A549 (cell line): Measurements from ENCODE around the gene SYCN. TPM values are rescaled to one million over a fixed set of nuclear protein-coding genes. Genes with fewer than 3 reads are reported as not detected.

Experiments used
- ATAC-seq, 2 experiments: fragments of 200-7000 bp in 1 of 2; fragments of >200 bp in 1 of 2; cut with Nextera tagmentation in 1 of 2; cut with Tn5 transposase in 1 of 2; 3 replicates each; pipeline versions ENCODE4 v1.8.0 to v1.9.1; 2018 to 2020; ENCODE audit warnings: mild to moderate bottlenecking in 1 of 2, moderate library complexity in 1 of 2
- CTCF ChIA-PET: fragments of 300-600 bp; sonication (Branson Sonifier 250); formaldehyde crosslinking; extraction: SDS; loops from one replicate; lab custom pipeline; 2021; ENCODE audit warnings: antibody characterized with exemption, inconsistent platforms; lab: Yijun Ruan, JAX
- POLR2A ChIA-PET: fragments of 350-600 bp; formaldehyde crosslinking; extraction: SDS; loops from one replicate; lab custom pipeline; 2021; ENCODE audit warnings: antibody characterized with exemption, inconsistent platforms; lab: Yijun Ruan, JAX
- DNase-seq, 2 experiments: peaks; one replicate each; pipeline versions ENCODE4 v3.0.0 to v3.0.0-alpha.2; 2011 to 2016; ENCODE audit warnings: low read depth in 1 of 2, low spot score in 1 of 2
- FAIRE-seq: peaks from 2 replicates; lab custom pipeline; 2011; peaks lifted over from hg19 to GRCh38; lab: Jason Lieb, UNC
- H3K27ac ChIP-seq, 2 experiments: fragments of >200 bp; sonication (Bioruptor Twin); formaldehyde crosslinking; 3 replicates each; pipeline ENCODE4 v1.5.1; 2016 to 2017
- H3K4me1 ChIP-seq: fragments of >200 bp; sonication (Bioruptor Twin); formaldehyde crosslinking; 3 replicates; pipeline ENCODE4 v1.6.1; 2016
- H3K4me2 ChIP-seq: fragments of >200 bp; sonication (Bioruptor Twin); formaldehyde crosslinking; 3 replicates; pipeline ENCODE4 v1.6.1; 2016
- H3K4me3 ChIP-seq: fragments of >200 bp; sonication (Bioruptor Twin); formaldehyde crosslinking; 3 replicates; pipeline ENCODE4 v1.5.1; 2016
- H3K9me3 ChIP-seq: fragments of >200 bp; sonication (Bioruptor Twin); formaldehyde crosslinking; 3 replicates; pipeline ENCODE4 v1.6.1; 2016
- CHD2 ChIP-seq: fragments of 150-350 bp; IDR thresholded peaks from 2 replicates; pipeline ENCODE4 v1.6.1; 2014; ENCODE audit warnings: low read length; ENCODE audit not compliant: partially characterized antibody
- FOSB ChIP-seq: fragments of 250-450 bp; sonication (Bioruptor Pico); IDR thresholded peaks from 2 replicates; pipeline ENCODE4 v1.5.0; 2020; ENCODE audit warnings: mild to moderate bottlenecking, moderate library complexity
- FOSL2 ChIP-seq, 2 experiments: fragments of 450-650 bp in 1 of 2; fragments of >200 bp in 1 of 2; sonication (Bioruptor Twin) in 1 of 2; formaldehyde crosslinking; IDR thresholded peaks; 2 replicates each; pipeline versions ENCODE4 v1.5.0 to v1.6.1; 2016 to 2020; ENCODE audit warnings: mild to moderate bottlenecking in 1 of 2, moderate library complexity in 1 of 2
- MAFK ChIP-seq: fragments of 450-650 bp; IDR thresholded peaks from 2 replicates; pipeline ENCODE4 v1.6.1; 2014; ENCODE audit not compliant: partially characterized antibody
- RARB ChIP-seq: fragments of 250-450 bp; sonication (Bioruptor Pico); IDR thresholded peaks from 2 replicates; pipeline ENCODE4 v1.8.0; 2021; ENCODE audit warnings: mild to moderate bottlenecking, moderate library complexity
- WGBS: methylation state at CpG from one replicate; pipeline ENCODE4 v1.1.6; 2017; ENCODE audit errors: missing lambda C conversion rate; 5-methylcytosine and 5-hydroxymethylcytosine counted together
- polyA plus RNA-seq, 4 experiments: library from polyadenylated mRNA; depleted of rRNA in 3 of 4; stranded (reverse); fragments of >200 nt; fragmentation: RNase III in 1 of 4; extraction: RNeasy Plus Mini Kit Qiagen cat#74134 plus additional on column Dnase treatment in 1 of 4; gene quantifications; 2 replicates in 3 of 4; 3 replicates in 1 of 4; pipeline ENCODE4 v1.2.3, GENCODE V29; 2011 to 2017
- TF ChIP-seq, protein P1 (sequence below): IDR thresholded peaks from 2 replicates; pipeline ENCODE4 v1.6.1; 2012
- TF ChIP-seq, protein P2 (sequence below): fragments of 200-600 bp; sonication (generic); IDR thresholded peaks from 2 replicates; pipeline ENCODE4 v1.6.1; 2016; ENCODE audit warnings: antibody characterized with exemption, mild to moderate bottlenecking, moderate library complexity
- TF ChIP-seq, protein P3 (sequence below): fragments of 250-450 bp; sonication (Bioruptor Pico); IDR thresholded peaks from 2 replicates; pipeline ENCODE4 v1.5.0; 2020; ENCODE audit warnings: low read depth, mild to moderate bottlenecking, moderate library complexity

SYCN gene
- polyA plus RNA-seq, 2 of the 4 experiments (the other 2 are of a cell fraction) = not detected

DNA sequence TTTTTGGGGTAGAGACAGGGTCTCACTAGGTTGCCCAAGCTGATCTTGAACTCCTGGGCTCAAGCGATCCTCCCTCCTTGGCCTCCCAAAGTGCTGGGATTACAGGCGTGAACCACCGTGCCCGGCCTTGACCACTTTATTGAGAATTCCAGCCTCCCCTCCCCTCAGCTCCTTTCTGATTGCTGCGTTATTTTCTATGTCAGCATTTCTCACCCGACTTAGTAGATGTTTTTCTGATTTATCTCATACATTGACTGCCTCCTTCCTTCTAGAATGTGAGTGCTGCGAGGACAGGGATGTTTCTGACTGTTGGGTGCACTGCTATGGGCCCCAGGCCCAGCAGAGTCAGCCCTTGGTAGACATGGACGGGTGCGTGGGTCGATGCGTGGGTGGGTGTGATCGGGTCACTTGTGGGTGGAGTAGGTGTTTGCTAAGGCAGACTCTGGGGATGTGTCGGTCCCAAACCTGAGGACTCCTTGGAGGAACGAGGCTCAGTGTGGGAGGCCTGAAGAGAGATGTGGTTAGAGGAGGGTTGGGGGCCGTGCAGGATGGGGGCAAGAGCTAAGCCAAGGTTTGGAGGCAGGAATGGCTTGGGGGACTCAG lies 41.5 kb downstream of the SYCN start:
- ATAC-seq = no peak
- 90% methylated on average over 15 of the region's 15 CpGs for WGBS
- POLR2A ChIA-PET = interaction anchor here (0.7 to 1.0 kb wide), 2 partner anchors 51 to 778 kb away, joined by 3 read pairs; no protein-coding TSS in a partner anchor

DNA sequence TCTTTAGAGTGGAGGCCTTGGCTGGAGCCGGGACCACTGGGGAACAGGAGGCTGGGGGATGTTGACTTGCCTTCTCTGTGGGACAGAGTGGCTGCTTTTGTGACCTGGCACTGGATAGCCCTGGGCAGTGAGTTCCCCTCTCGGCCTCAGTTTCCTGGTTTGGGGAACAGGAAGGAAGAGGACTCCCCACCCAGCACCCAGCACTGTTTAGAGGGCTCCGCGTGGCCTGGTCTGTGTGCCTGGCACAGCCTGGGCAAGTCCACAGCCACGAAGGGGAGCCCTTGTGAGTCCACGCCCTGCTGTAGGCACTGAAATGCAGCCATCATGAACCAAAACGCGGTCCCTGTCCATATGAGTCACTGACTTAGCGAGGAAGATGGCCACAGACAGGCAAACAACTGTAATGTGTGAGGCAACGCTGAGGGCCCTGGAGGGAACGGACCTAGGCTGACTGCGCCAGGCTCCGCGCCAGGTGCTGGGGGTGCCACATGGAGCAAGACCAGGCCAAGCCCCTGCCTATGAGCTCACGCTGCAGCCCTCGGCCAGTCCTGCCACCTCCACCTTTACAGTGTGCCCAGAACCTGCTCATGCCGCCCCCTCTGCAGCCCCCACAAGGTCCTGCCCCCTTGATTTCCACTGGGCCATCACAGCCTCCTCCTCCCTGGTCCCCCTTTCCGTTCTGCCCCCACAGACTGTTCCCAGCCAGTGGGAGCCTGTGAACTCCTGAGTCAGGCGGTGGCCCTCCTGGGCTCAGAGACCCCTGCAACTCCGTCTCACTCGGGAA lies 43.0 kb downstream of the SYCN start:
- no peak overlapping the region for H3K4me3 ChIP-seq
- no peaks in the 10 kb centered on the region for H3K9me3 ChIP-seq
- peaks cover 30% of the 10 kb centered on the region for H3K4me1 ChIP-seq
- ATAC-seq (peak; percentile 22 to 52; a peak in 5 of 6 replicates), DNase-seq (no peak), FAIRE-seq (no peak)
- H3K27ac ChIP-seq = peak overlapping the region; percentile 0 to 70; a peak in 3 of 6 replicates
- TF ChIP-seq FOSL2 (IDR thresholded peaks at IDR 0.05) (no peak), FOSL2 (CRISPR knock-in tag; IDR thresholded peaks at IDR 0.05) (peak; percentile 34; the same call in 1 of the 2 replicates), RARB (CRISPR knock-in tag) (no peak)
- TF ChIP-seq, protein P1, sequence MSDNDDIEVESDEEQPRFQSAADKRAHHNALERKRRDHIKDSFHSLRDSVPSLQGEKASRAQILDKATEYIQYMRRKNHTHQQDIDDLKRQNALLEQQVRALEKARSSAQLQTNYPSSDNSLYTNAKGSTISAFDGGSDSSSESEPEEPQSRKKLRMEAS = 0 out of 2 replicates have a peak, but pooled peaks have one; percentile 2
- H3K4me2 ChIP-seq = 0 out of 3 replicates have a peak overlapping the region, but pooled peaks have one; percentile 3
- ChIA-PET POLR2A (interaction anchor here (0.7 kb wide), 1 partner anchor 33 kb away, joined by 3 read pairs; no protein-coding TSS in a partner anchor), CTCF (interaction anchor here (1.4 kb wide), 1 partner anchor 16 kb away, joined by 5 read pairs; no protein-coding TSS in a partner anchor)
- 82% methylated on average over 21 of the region's 21 CpGs for WGBS

More for the DNA sequence above, 41.5 kb downstream of the SYCN start:
- Histone ChIP-seq H3K4me3 (no peak overlapping the region), H3K27ac (no peak overlapping the region), H3K4me2 (no peak overlapping the region), H3K4me1 (peaks cover 29% of the 10 kb centered on the region), H3K9me3 (no peaks in the 10 kb centered on the region)
- FAIRE-seq (no peak), DNase-seq (no peak)
- TF ChIP-seq FOSB (CRISPR knock-in tag) = no peak
- TF ChIP-seq, protein P2, sequence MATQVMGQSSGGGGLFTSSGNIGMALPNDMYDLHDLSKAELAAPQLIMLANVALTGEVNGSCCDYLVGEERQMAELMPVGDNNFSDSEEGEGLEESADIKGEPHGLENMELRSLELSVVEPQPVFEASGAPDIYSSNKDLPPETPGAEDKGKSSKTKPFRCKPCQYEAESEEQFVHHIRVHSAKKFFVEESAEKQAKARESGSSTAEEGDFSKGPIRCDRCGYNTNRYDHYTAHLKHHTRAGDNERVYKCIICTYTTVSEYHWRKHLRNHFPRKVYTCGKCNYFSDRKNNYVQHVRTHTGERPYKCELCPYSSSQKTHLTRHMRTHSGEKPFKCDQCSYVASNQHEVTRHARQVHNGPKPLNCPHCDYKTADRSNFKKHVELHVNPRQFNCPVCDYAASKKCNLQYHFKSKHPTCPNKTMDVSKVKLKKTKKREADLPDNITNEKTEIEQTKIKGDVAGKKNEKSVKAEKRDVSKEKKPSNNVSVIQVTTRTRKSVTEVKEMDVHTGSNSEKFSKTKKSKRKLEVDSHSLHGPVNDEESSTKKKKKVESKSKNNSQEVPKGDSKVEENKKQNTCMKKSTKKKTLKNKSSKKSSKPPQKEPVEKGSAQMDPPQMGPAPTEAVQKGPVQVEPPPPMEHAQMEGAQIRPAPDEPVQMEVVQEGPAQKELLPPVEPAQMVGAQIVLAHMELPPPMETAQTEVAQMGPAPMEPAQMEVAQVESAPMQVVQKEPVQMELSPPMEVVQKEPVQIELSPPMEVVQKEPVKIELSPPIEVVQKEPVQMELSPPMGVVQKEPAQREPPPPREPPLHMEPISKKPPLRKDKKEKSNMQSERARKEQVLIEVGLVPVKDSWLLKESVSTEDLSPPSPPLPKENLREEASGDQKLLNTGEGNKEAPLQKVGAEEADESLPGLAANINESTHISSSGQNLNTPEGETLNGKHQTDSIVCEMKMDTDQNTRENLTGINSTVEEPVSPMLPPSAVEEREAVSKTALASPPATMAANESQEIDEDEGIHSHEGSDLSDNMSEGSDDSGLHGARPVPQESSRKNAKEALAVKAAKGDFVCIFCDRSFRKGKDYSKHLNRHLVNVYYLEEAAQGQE = no peak
- TF ChIP-seq MAFK = peak; percentile 94
- TF ChIP-seq CHD2 = no peak
- CTCF ChIA-PET = interaction anchor here (0.7 to 2.2 kb wide), 10 partner anchors 9 to 201 kb away, joined by 3 to 10 read pairs (median 4); no protein-coding TSS in a partner anchor

DNA sequence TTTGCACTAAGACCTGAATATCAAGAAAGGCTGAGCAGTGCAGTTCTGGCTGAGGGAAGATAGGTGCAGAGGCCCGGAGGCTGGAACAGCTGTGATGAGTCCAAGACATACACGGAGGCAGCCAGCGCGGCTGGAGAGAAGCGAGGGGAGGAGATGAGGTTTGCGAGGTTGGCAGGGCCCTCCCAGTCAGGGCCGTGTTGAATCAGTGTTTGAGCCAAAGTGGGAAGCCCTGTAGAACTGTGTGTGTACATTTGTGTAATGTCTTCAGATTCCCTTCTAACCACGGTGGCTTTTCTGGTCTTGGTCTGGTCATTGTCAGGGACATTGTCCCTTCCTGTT lies 43.6 kb downstream of the SYCN start:
- peak; percentile 36 for FAIRE-seq
- WGBS = 70% methylated on average over 8 of the region's 8 CpGs
- Histone ChIP-seq H3K4me1 (peaks cover 31% of the 10 kb centered on the region), H3K4me2 (0 out of 3 replicates have a peak overlapping the region, but pooled peaks have one; percentile 3)
- TF ChIP-seq, protein P1 = 0 out of 2 replicates have a peak, but pooled peaks have one; percentile 7
- TF ChIP-seq, protein P3, sequence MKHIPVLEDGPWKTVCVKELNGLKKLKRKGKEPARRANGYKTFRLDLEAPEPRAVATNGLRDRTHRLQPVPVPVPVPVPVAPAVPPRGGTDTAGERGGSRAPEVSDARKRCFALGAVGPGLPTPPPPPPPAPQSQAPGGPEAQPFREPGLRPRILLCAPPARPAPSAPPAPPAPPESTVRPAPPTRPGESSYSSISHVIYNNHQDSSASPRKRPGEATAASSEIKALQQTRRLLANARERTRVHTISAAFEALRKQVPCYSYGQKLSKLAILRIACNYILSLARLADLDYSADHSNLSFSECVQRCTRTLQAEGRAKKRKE (CRISPR knock-in tag) = no peak
- TF ChIP-seq, all 56 proteins: peak for 1
- ATAC-seq (peak; percentile 9 to 39; a peak in 4 of 6 replicates), DNase-seq (no peak)
- CTCF ChIA-PET = interaction anchor here (1.4 kb wide), 1 partner anchor 26 kb away, joined by 3 read pairs; no protein-coding TSS in a partner anchor
- POLR2A ChIA-PET = no interaction called here
- Histone ChIP-seq H3K9me3 (no peaks in the 10 kb centered on the region), H3K27ac (peak overlapping the region; percentile 0 to 70; a peak in 3 of 6 replicates), H3K4me3 (no peak overlapping the region)
